GM19468 (cell line): ENCODE results near the gene TIAM1.

Experiments
- ATAC-seq: cut with Tn5 transposase; IDR thresholded peaks from one replicate; pipeline ENCODE4 v1.9.1; 2021; ENCODE audit warnings: mild to moderate bottlenecking, moderate library complexity, moderate number of reproducible peaks; ENCODE audit not compliant: unreplicated experiment; ENCODE audit errors: extremely low read depth

The TIAM1 gene

GRCh38 chr21:31293986-31294385, 50.1 kb downstream of the TIAM1 start:
- ATAC-seq: no peak

GRCh38 chr21:31290765-31291164, 53.3 kb downstream of the TIAM1 start:
- no peak for ATAC-seq

GRCh38 chr21:31289702-31290101, 54.4 kb downstream of the TIAM1 start:
- no peak for ATAC-seq

- ATAC-seq: no peak
These were observed 55.9 kb downstream of the TIAM1 start for GRCh38 chr21:31288191-31288590.

- ATAC-seq: no peak
These were observed 56.9 kb downstream of the TIAM1 start for GRCh38 chr21:31287201-31287600.

- ATAC-seq: no peak
These were observed 57.4 kb downstream of the TIAM1 start for GRCh38 chr21:31286621-31287020.

GRCh38 chr21:31284797-31285397, 59.2 kb downstream of the TIAM1 start:
- no peak for ATAC-seq

- no peak for ATAC-seq
These were observed 61.0 kb downstream of the TIAM1 start for GRCh38 chr21:31283025-31283424.

- no peak for ATAC-seq
These were observed 61.9 kb downstream of the TIAM1 start for GRCh38 chr21:31282095-31282709.

- ATAC-seq: no peak
These were observed 62.5 kb downstream of the TIAM1 start for GRCh38 chr21:31281561-31281960.

GRCh38 chr21:31279986-31280385, 64.1 kb downstream of the TIAM1 start:
- no peak for ATAC-seq

GRCh38 chr21:31279214-31279613, 64.8 kb downstream of the TIAM1 start:
- no peak for ATAC-seq

GRCh38 chr21:31278511-31279130, 65.4 kb downstream of the TIAM1 start:
- ATAC-seq: no peak

GRCh38 chr21:31276663-31277062, 67.4 kb downstream of the TIAM1 start:
- no peak for ATAC-seq

GRCh38 chr21:31275901-31276300, 68.2 kb downstream of the TIAM1 start:
- no peak for ATAC-seq

GRCh38 chr21:31273278-31273677, 70.8 kb downstream of the TIAM1 start:
- no peak for ATAC-seq

- ATAC-seq: no peak
These were observed 76.0 kb downstream of the TIAM1 start for GRCh38 chr21:31268090-31268489.

GRCh38 chr21:31267644-31268043, 76.4 kb downstream of the TIAM1 start:
- ATAC-seq: no peak

- no peak for ATAC-seq
These were observed 77.8 kb downstream of the TIAM1 start for GRCh38 chr21:31266241-31266640.

GRCh38 chr21:31265366-31266013, 78.6 kb downstream of the TIAM1 start:
- no peak for ATAC-seq

GRCh38 chr21:31264574-31264973, 79.5 kb downstream of the TIAM1 start:
- no peak for ATAC-seq
